Karpas-422 (cell line): ENCODE results near the gene LUZP2. TPM values are rescaled to one million over a fixed set of nuclear protein-coding genes. Genes with fewer than 3 reads are reported as not detected.

ENCODE experiments used
- DNase-seq: peaks from one replicate; pipeline ENCODE4 v3.0.0-alpha.2; 2015
- H2AFZ ChIP-seq: fragments of 200-600 bp; sonication (generic); 2 replicates; pipeline ENCODE4 v1.6.1; 2014; ENCODE audit warnings: antibody characterized with exemption, low read length, mixed read lengths
- H3K27ac ChIP-seq: fragments of 200-600 bp; sonication (generic); 2 replicates; pipeline ENCODE4 v1.5.1; 2014; ENCODE audit warnings: mild to moderate bottlenecking, low read length, moderate library complexity
- H3K27me3 ChIP-seq: fragments of 200-600 bp; sonication (generic); 2 replicates; pipeline ENCODE4 v1.6.1; 2014; ENCODE audit warnings: low read length, mixed read lengths
- H3K36me3 ChIP-seq: fragments of 200-600 bp; sonication (generic); 2 replicates; pipeline ENCODE4 v1.6.1; 2014; ENCODE audit warnings: low read length, mixed read lengths; ENCODE audit not compliant: insufficient read depth
- H3K4me1 ChIP-seq: fragments of 200-600 bp; sonication (generic); 2 replicates; pipeline ENCODE4 v1.6.1; 2014; ENCODE audit warnings: mild to moderate bottlenecking, low read length, mixed read lengths
- H3K4me2 ChIP-seq: fragments of 200-600 bp; sonication (generic); 2 replicates; pipeline ENCODE4 v1.6.1; 2014; ENCODE audit warnings: low read length, low read depth, mild to moderate bottlenecking; ENCODE audit not compliant: poor library complexity, severe bottlenecking
- H3K4me3 ChIP-seq: fragments of 200-600 bp; sonication (generic); 2 replicates; pipeline ENCODE4 v1.5.1; 2014; ENCODE audit warnings: mild to moderate bottlenecking, antibody characterized with exemption, low read length, mixed read lengths
- H3K79me2 ChIP-seq: fragments of 200-600 bp; sonication (generic); 2 replicates; pipeline ENCODE4 v1.6.1; 2014; ENCODE audit warnings: mild to moderate bottlenecking, low read length, mixed read lengths
- H3K9ac ChIP-seq: fragments of 200-600 bp; sonication (generic); 2 replicates; pipeline ENCODE4 v1.6.0; 2014; ENCODE audit warnings: low read length
- H3K9me2 ChIP-seq: fragments of 200-600 bp; sonication (generic), shearing (Covaris generic); replicated peaks from 2 replicates; pipeline ENCODE4 v1.6.0; 2014; ENCODE audit warnings: mild to moderate bottlenecking, low read length, moderate library complexity; ENCODE audit not compliant: insufficient read depth
- H3K9me3 ChIP-seq: fragments of 300-700, 200-600 bp; sonication (generic); 2 replicates; pipeline ENCODE4 v1.6.1; 2014; ENCODE audit warnings: low read length, mixed read lengths
- H4K20me1 ChIP-seq: fragments of 200-600 bp; sonication (generic); 2 replicates; pipeline ENCODE4 v1.6.1; 2014; ENCODE audit warnings: mild to moderate bottlenecking, antibody characterized with exemption, low read length, low read depth; ENCODE audit not compliant: insufficient read depth
- total RNA-seq: library from RNA; depleted of rRNA; stranded (reverse); fragments of >200 nt; shearing (Covaris generic); gene quantifications from 2 replicates; pipeline ENCODE4 v1.2.3, GENCODE V29; 2014; ENCODE audit warnings: low replicate concordance

LUZP2 gene
- total RNA-seq, 1 experiment from 2014 or later, result not detected

GRCh38 chr11:24819863-24820434 is 323.1 kb downstream of the LUZP2 start:
- no peak overlapping the region for H2AFZ ChIP-seq

DNA sequence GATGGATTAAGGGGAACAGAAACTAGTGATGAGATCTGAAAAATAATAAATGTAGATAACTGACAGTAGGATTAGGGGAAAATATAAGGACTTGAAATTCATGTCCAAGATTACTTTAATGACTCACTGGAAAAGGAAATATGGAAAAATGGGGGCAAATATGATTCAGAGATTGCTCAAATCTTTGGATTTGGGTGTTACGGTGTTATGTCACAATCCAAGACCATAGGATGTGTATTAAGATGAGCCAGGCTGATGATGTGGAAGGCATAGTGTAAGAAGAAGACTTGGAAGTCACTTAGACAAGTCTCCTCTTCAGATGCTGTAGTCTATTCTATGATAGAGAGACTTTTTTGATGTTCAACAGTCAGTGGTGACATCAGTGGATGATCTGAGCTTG is 323.7 kb downstream of the LUZP2 start:
- H3K9me2 ChIP-seq, result no peaks in the 10 kb centered on the region
- H3K4me2 ChIP-seq, result no peak overlapping the region
- no peak overlapping the region for H3K9ac ChIP-seq
- H3K27ac ChIP-seq, result no peak overlapping the region
- no peaks in the 10 kb centered on the region for H3K36me3 ChIP-seq
- H4K20me1 ChIP-seq, result no peaks in the 10 kb centered on the region
- no peaks in the 10 kb centered on the region for H3K79me2 ChIP-seq
- peaks cover 5% of the 10 kb centered on the region; the same call in 1 of the 2 replicates for H3K9me3 ChIP-seq
- H3K4me1 ChIP-seq, result no peaks in the 10 kb centered on the region
- DNase-seq, result no peak
- no peak overlapping the region for H2AFZ ChIP-seq
- no peaks in the 10 kb centered on the region for H3K27me3 ChIP-seq
- no peak overlapping the region for H3K4me3 ChIP-seq

More at GRCh38 chr11:24819863-24820434, 323.1 kb downstream of the LUZP2 start:
- Histone ChIP-seq H3K4me1 (no peaks in the 10 kb centered on the region), H3K9ac (no peak overlapping the region), H3K9me2 (no peaks in the 10 kb centered on the region), H4K20me1 (no peaks in the 10 kb centered on the region), H3K36me3 (no peaks in the 10 kb centered on the region), H3K4me3 (no peak overlapping the region), H3K27ac (no peak overlapping the region), H3K9me3 (peaks cover 5% of the 10 kb centered on the region; the same call in 1 of the 2 replicates), H3K79me2 (no peaks in the 10 kb centered on the region), H3K4me2 (no peak overlapping the region), H3K27me3 (no peaks in the 10 kb centered on the region)
- no peak for DNase-seq

DNA sequence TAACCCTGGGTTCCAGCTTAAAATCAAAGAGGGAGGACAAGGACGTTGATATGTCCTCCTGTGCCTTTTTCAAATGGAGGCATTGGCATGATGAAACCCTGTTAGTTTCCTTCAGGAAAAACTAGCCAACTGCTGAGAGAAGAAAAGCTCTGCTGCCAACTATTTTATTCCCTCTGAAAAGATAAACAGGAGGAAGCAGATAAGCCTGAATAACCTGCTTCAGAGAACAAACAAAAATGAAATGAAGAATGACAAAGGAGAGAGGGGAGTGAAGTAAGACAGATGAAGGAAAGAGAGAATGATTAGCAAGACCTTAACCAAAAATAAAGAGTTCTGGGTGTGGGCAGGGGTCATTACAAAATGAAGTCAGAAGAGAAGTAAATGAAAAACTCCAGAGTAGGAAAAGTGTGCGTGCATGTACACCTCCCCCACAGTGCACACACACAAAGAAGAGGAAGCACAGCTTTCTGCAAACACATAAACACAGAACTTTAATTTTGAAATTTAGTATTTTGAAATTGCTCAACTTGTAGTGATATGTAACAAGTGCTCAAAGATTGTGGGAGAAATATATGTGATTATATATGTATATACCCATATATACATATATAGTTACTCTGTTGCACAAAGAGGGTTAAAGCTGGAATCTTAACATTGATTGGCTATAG is 332.2 kb downstream of the LUZP2 start:
- H2AFZ ChIP-seq, result no peak overlapping the region
- H3K9ac ChIP-seq, result no peak overlapping the region
- no peaks in the 10 kb centered on the region for H4K20me1 ChIP-seq
- no peaks in the 10 kb centered on the region for H3K79me2 ChIP-seq
- H3K9me3 ChIP-seq, result peaks cover 4% of the 10 kb centered on the region; the same call in 1 of the 2 replicates
- H3K4me2 ChIP-seq, result no peak overlapping the region
- H3K9me2 ChIP-seq, result no peaks in the 10 kb centered on the region
- H3K4me1 ChIP-seq, result no peaks in the 10 kb centered on the region
- DNase-seq, result no peak
- H3K36me3 ChIP-seq, result no peaks in the 10 kb centered on the region
- H3K27ac ChIP-seq, result no peak overlapping the region
- no peak overlapping the region for H3K4me3 ChIP-seq
- H3K27me3 ChIP-seq, result no peaks in the 10 kb centered on the region

GRCh38 chr11:24833573-24833972 is 336.7 kb downstream of the LUZP2 start:
- Histone ChIP-seq H3K4me2 (no peak overlapping the region), H3K9me2 (no peaks in the 10 kb centered on the region)

GRCh38 chr11:24837112-24837511 is 340.3 kb downstream of the LUZP2 start:
- no peak overlapping the region for H3K9ac ChIP-seq

More at GRCh38 chr11:24833573-24833972, 336.7 kb downstream of the LUZP2 start:
- Histone ChIP-seq H4K20me1 (no peaks in the 10 kb centered on the region), H3K4me3 (no peak overlapping the region), H3K27ac (no peak overlapping the region), H3K9ac (no peak overlapping the region), H3K4me1 (no peaks in the 10 kb centered on the region), H3K27me3 (no peaks in the 10 kb centered on the region), H3K36me3 (no peaks in the 10 kb centered on the region), H3K9me3 (peaks cover 4% of the 10 kb centered on the region; the same call in 1 of the 2 replicates), H2AFZ (no peak overlapping the region), H3K79me2 (no peaks in the 10 kb centered on the region)
- no peak for DNase-seq

DNA sequence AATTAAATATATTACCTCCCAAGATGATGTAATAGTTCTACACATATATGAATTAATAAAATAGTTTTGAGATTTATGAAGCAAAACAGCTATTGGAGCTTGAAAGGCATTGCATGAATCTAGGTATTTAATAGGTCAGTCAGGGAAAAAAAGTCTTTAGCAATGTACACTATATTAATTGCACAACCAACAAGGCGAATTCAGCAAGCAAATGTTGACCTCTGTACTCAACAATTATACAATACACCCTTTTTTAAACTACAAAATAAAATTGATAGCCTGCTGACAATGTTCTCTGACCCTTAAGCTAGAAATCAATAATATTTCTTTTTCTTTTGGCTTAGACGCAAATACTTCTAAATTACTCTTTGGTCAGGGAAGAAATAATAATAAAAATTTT is 345.5 kb downstream of the LUZP2 start:
- no peak for DNase-seq
- no peaks in the 10 kb centered on the region for H4K20me1 ChIP-seq
- no peaks in the 10 kb centered on the region for H3K4me1 ChIP-seq
- H3K27ac ChIP-seq, result no peak overlapping the region
- no peak overlapping the region for H2AFZ ChIP-seq
- no peaks in the 10 kb centered on the region for H3K27me3 ChIP-seq
- no peak overlapping the region for H3K4me2 ChIP-seq
- H3K9ac ChIP-seq, result no peak overlapping the region
- H3K36me3 ChIP-seq, result no peaks in the 10 kb centered on the region
- H3K79me2 ChIP-seq, result no peaks in the 10 kb centered on the region
- no peaks in the 10 kb centered on the region for H3K9me2 ChIP-seq
- no peak overlapping the region for H3K4me3 ChIP-seq
- H3K9me3 ChIP-seq, result no peaks in the 10 kb centered on the region

More at GRCh38 chr11:24837112-24837511, 340.3 kb downstream of the LUZP2 start:
- Histone ChIP-seq H3K36me3 (no peaks in the 10 kb centered on the region), H2AFZ (no peak overlapping the region), H3K9me3 (0 out of 2 replicates have a peak, but pooled peaks cover 4% of the 10 kb centered on the region), H3K27me3 (no peaks in the 10 kb centered on the region), H3K4me1 (no peaks in the 10 kb centered on the region), H3K4me2 (no peak overlapping the region), H3K9me2 (no peaks in the 10 kb centered on the region), H3K79me2 (no peaks in the 10 kb centered on the region), H4K20me1 (no peaks in the 10 kb centered on the region), H3K27ac (no peak overlapping the region), H3K4me3 (no peak overlapping the region)
- DNase-seq, result no peak

DNA sequence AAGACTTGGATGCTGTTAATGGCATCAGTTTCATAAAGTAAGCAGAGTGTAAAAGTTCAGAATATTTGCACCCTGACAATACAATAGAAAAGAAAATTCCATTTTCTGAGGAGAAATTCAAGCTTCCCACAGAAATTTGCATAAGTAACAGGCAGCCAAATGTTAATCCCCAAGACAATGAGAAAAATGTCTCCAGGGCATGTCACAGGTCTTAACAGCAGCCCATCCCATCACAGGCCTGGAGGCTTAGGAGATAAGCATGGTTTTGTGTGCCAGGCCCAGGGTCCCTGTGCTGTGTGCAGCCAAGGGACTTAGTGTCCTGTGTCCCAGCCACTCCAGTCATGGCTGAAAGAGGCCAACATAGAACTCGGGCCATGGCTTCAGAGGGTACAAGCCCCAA is 347.6 kb downstream of the LUZP2 start:
- no peaks in the 10 kb centered on the region for H3K36me3 ChIP-seq
- no peaks in the 10 kb centered on the region for H3K4me1 ChIP-seq
- no peak overlapping the region for H3K4me2 ChIP-seq
- H3K9me3 ChIP-seq, result 0 out of 2 replicates have a peak, but pooled peaks cover 3% of the 10 kb centered on the region
- H3K9me2 ChIP-seq, result no peaks in the 10 kb centered on the region
- H3K79me2 ChIP-seq, result no peaks in the 10 kb centered on the region
- no peak for DNase-seq
- no peak overlapping the region for H2AFZ ChIP-seq
- H4K20me1 ChIP-seq, result no peaks in the 10 kb centered on the region
- H3K27me3 ChIP-seq, result no peaks in the 10 kb centered on the region
- H3K9ac ChIP-seq, result no peak overlapping the region
- H3K4me3 ChIP-seq, result no peak overlapping the region
- H3K27ac ChIP-seq, result no peak overlapping the region

DNA sequence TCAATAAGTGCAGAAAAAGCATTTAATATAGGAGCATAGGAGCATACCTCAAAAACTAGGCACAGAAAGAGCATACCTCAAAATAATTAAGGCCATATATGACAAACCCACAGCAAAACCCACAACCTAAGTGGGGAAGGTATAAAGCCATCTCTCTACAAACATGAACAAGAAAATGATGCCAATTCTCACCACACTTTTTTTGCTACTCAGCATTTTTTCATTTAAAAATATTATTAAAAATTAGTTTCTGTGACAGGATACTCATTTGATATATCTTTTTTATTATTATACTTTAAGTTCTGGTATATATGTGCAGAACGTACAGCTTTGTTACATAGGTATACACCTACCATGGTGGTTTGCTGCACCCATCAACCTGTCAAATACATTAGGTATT is 352.0 kb downstream of the LUZP2 start:
- no peaks in the 10 kb centered on the region for H3K27me3 ChIP-seq
- H3K36me3 ChIP-seq, result no peaks in the 10 kb centered on the region
- no peaks in the 10 kb centered on the region for H3K79me2 ChIP-seq
- H3K9me3 ChIP-seq, result 0 out of 2 replicates have a peak, but pooled peaks cover 3% of the 10 kb centered on the region
- no peak for DNase-seq
- H3K4me3 ChIP-seq, result no peak overlapping the region
- H3K9me2 ChIP-seq, result no peaks in the 10 kb centered on the region
- H3K4me1 ChIP-seq, result no peaks in the 10 kb centered on the region
- H4K20me1 ChIP-seq, result no peaks in the 10 kb centered on the region
- H3K27ac ChIP-seq, result no peak overlapping the region
- no peak overlapping the region for H3K9ac ChIP-seq
- H2AFZ ChIP-seq, result no peak overlapping the region
- H3K4me2 ChIP-seq, result no peak overlapping the region
